NCI-H2081 treated with DMSO at 0.1 percent for 48 hours (cell line): ENCODE results near the gene UBA7.
A peak's percentile ranks its signal among the peaks of the same experiment; 100 is the strongest.
"Not testable (repeated sequence)": the region's sequence is repeated elsewhere in the genome, so short reads cannot be mapped to it uniquely, and the experiment has no call there.

ENCODE experiments used
- DNase-seq: peaks from one replicate; lab custom pipeline; 2025; lab: John Stamatoyannopoulos, UW

UBA7 gene

GRCh38 chr3:49813497-49814174, at the start of gene UBA7:
Gene UBA7 (minus strand): TSS chr3:49813953. CDS start chr3:49813787, 166 bp downstream.
- DNase-seq = no peak

- DNase-seq = no peak
Observed at GRCh38 chr3:49859576-49860305, 46.0 kb upstream of the UBA7 start.

GRCh38 chr3:49856181-49857005, 42.6 kb upstream of the UBA7 start, which contains the start of gene TRAIP:
Gene TRAIP (minus strand): TSS chr3:49856564. CDS start chr3:49856453, 111 bp downstream.
- peak; percentile 62 for DNase-seq

- no peak for DNase-seq
Observed at GRCh38 chr3:49855662-49856061, 41.9 kb upstream of the UBA7 start.

DNA sequence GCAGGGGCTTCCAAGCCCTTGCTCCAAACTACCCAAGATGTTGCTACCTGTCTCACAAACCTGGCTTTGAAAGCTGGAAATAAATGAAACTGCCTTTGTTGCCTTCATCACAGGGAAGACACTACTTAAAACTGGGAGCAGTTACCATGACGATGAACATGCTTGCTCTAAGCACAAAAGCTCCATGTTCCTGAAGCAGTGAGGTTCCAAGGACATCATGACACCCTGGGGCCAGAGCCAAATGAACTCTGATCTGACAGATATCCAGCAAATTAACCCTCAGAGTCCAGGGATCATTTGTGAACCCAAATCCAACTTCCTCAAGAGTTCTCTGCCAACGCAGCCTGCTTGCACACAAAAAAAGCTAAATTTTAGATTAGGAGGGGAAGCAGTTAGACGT, 31.9 kb upstream of the UBA7 start:
- DNase-seq = no peak

DNA sequence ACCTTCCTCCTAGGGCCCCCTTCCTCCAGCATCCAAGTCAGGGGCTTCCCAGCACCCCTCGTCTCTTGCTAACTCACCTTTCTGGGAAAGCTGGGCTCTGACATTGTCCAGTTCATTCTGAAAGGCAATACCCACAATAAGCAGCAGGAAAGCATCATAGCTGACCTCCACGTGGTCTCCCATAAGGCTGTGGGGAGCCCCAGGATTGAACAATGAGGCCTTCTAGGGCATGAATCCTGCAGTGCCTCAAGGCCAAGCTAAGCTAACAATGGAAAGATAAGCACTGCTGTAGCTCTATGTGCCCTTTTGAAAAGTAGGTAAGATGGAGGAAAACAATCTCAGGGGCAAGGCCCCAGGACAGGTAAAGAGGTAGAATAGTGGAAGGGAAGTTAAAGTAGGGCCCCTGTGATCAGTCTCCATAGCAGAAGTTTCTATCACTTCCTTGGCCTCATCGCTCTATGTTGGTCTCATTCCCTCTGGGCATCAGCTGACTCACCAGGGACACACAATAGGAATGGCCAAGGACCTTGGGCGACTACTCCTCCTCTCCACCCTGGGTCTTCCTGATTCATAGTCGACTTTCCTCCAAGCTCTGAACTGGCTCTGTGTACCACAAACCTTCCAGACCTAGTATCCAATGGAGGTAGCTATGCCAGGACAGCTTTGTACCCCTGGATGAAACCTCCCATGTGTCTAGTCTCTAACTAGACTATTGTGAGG, 30.9 kb upstream of the UBA7 start:
- no peak for DNase-seq

GRCh38 chr3:49842843-49843517, 29.2 kb upstream of the UBA7 start:
- no peak for DNase-seq

DNA sequence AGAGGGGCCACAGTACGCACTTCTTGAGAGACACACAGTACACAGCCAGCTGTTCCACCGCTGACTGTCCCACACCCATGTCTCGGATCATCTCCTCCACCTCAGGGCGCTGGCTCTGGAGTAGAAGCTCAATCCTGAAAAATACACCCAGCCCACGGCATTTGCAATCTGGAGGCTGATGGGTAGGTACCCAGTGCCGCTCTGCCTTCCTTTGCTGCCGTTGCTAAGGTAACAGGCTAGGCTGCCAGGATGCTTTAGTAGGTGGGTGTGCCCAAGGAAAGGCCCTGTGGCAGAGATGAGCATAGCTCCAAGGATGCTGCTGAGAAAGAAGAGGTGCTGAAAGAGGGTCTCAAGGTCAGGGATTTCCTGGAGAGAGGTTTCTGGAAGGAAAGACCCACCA, 28.1 kb upstream of the UBA7 start:
- no peak for DNase-seq

DNA sequence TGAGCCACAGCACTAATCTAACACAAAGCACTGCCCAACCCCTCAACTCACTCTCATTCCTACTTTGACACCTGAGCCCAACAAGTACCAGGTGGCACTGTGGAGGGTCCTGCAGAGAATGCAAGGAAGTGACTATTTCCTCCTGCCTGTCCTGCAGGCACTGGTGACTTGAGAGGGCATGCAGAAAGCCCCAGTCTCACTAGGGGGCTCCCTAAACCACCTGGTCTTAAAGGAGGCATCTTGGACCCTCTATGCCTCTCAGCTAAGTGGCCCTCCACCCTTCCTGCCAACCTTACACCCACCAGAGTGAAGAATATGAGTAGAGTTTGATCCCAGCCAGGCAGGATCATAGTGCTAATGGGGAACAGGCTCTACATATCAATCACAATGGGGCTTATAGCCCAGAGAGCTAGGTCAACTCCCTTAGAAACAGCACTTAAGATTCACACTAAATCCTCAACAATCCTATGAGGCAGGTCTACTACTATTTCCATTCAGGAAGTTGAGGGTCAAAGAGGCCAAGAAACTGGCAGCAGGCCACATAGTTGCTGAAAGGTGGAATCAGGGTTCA, 27.5 kb upstream of the UBA7 start:
- DNase-seq = no peak

DNA sequence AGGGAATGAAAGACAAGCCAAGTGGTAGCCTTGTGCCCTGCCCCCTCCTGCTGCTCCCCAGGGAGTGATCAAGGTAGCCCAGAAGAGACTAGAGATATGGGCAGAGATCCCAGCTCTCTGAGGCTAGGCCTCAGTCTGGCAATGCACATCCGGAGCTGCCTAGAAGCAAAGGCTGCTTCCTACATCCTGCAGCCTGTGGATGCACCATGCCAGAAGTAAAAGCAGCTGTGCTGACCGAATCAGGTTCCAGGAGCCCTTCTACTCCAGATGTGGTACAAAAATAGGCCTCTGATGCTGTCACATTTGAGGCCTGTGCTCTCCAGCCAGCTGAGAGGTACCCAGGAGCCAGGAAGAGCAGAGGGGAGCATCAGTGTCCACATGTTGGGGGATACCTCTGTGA, 26.6 kb upstream of the UBA7 start:
- no peak for DNase-seq

DNA sequence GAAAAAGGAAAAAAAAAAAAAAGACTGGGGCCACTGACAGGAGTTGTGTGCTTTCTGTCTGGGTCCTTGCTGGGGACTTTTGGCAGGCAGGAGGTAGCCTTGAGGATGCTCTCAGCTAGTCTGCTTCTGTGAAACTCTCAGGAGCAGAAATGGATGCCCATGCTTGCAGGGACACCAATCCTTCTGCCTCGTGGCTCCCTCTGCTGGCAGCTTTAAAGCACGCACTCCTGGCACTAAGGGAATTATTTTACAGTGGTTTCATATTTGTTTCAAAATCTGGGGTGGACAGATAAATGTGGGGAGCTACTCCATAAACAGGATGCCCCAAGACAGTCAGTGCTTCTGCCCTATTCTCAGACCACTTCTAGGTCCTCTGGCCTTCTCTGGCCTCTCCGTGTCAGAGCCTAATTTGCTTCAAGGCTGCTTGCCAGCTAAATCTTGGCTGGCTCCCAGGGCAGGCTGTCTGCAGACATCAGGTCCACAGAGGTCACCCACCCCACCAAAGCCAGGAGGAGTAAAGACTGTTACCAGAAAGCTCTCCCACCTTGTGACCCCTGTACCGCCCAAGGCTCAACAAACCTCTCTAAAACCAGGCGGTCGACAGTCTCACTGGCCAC, 25.5 kb upstream of the UBA7 start:
- no peak for DNase-seq

DNA sequence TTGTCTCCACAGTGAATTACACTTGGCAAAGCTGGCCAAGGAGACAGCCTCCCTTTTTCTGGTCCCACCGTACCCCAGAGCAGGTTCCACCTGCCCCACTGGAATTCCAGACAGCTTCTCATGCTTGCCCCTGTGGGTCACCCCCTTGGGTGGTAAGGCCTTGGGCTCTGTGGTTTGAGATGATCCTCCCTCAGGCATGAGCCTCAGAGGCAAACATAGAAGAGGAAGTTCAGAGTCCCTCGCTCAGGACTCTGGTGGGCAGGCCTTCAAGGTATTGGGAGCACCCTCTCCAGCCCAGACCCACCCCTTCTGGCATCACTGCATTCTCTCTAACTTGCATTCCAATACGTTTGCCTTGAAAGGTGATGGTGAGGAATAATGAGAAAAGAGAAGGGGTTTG, 17.6 kb upstream of the UBA7 start:
- DNase-seq = no peak

- DNase-seq = no peak
Observed at GRCh38 chr3:49826016-49826415, 12.3 kb upstream of the UBA7 start.

DNA sequence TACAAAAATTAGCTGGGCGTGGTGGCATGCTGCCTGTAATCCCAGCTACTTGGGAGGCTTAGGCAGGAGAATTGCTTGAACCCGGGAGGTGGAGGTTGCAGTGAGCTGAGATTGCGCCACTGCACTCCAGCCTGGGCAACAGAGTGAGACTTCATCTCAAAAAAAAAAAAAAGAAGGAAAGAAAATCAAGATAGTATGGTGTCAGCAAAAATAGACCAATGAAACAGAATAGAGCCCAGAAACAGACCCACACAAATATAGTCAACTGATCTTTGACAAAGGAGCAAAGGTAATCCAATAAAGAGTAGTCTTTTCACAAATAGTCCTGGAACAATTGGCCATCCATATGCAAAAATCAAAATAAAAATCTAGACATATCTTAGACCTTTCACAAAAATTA, 9.4 kb upstream of the UBA7 start:
- not testable (repeated sequence) for DNase-seq

DNA sequence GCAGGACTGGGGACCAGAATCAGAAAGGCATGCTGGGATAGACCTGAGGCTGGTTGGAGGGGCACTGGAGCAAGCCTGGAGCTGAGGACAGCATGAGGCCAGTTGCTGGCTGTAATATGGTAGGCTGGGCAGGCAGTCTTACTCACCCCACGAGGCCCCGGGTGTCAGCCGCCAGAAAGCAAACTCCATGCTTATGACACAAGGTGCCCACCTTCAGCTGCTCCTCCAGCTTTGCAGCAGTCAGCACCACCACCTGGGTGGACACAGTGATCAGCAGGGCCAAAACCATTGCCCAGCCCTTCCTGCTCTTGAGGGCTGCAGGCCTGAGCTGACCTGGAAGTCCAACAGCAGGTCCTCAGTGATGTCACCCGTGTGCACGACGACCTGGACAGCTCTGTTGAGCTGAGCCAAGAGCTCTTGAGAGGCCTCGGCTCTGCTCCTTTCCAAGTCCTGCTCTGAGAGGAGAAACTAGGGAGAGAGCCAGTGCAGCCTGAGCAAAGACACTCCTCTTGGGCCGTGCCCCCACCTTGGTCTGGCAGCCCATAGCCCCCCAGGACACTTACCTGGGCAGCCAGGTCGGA, 747 bp downstream of the UBA7 start:
- DNase-seq = no peak

- no peak for DNase-seq
Observed at GRCh38 chr3:49807431-49808114, 6.2 kb downstream of the UBA7 start.

- DNase-seq = no peak
Observed at GRCh38 chr3:49806850-49807249, 6.9 kb downstream of the UBA7 start.

- no peak for DNase-seq
Observed at GRCh38 chr3:49805897-49806701, 7.7 kb downstream of the UBA7 start.

DNA sequence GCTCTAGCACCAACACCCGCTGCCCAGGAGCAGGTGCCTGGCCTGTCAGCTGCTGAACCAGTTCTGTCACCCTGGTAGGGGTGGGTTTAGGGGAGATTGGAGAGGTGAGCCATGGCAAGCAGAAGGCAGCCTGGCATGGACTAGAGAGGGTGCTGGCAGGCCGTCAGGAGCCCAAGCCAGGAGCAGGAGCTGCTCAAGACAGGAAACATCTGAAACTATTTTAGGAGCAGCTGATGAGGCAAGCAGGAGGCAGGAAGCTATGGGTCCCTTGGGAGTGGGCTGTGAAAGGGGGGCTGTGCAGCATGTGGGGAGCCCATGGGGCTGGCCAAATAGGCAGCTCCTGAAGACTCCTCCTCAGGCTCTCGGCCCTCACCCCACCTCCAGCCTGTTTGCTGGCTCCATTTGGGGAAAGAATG, 8.4 kb downstream of the UBA7 start:
- no peak for DNase-seq
